Measurements from ENCODE around the gene NAGS.
"Not testable (repeated sequence)": the region's sequence is repeated elsewhere in the genome, so short reads cannot be mapped to it uniquely, and the experiment has no call there.

Gene NAGS

DNA sequence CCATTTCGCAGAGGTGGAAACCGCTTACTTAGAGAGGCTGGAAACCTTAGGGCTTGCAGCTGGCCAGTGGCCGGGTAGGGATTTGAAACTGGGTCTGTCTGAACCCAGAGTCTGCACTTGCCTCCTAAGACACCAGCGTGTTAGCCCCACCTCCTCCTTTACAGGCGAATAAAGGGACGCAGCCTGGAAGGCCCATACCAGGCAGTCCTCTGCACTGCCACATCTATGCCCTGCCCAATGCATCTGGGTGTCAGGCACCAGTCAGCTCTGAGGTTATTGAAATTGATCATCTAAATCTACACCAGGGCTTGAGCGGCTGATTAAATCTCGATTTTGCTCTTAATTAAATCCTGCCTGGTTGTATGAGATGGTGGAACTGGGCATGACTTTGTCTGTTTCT lies 19.9 kb upstream of the NAGS start:
- no peak for DNase-seq (ENCODE audit: low spot score)

DNA sequence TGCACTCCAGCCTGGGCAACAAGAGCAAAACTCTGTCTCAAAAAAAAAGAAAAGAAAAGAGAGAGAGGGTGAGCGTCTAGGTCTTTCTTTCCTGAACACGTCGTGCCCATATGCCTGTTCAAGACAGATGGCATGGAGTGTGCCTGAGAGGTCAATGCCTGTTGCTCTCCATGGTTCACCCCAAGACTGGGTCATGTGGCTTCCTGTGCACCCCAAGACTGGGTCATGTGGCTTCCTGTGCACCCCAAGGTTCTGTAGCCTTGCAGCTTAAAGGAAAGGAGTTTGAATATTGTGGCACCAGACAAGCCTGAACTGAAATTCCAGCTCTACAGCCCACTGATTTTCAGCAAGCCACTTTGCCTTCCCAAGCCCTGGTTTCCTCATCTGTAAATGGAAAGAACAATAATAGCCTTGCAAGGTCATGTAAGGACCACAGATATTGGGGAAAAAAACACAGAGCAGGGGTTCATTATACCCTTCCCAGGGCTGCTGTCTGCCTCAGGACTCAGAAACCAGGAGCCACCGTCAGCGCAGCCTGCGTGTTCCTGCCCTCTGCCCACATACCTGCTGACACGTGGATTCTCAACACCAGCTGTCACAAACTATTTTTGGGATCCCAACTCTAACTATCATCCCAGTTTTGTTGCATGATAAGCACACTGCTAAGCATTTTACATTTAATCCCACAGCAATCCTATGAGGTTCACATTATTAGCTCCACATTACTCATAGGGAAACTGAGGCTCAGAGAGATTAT lies 18.0 kb upstream of the NAGS start:
- DNase-seq (ENCODE audit: low spot score), result no peak

DNA sequence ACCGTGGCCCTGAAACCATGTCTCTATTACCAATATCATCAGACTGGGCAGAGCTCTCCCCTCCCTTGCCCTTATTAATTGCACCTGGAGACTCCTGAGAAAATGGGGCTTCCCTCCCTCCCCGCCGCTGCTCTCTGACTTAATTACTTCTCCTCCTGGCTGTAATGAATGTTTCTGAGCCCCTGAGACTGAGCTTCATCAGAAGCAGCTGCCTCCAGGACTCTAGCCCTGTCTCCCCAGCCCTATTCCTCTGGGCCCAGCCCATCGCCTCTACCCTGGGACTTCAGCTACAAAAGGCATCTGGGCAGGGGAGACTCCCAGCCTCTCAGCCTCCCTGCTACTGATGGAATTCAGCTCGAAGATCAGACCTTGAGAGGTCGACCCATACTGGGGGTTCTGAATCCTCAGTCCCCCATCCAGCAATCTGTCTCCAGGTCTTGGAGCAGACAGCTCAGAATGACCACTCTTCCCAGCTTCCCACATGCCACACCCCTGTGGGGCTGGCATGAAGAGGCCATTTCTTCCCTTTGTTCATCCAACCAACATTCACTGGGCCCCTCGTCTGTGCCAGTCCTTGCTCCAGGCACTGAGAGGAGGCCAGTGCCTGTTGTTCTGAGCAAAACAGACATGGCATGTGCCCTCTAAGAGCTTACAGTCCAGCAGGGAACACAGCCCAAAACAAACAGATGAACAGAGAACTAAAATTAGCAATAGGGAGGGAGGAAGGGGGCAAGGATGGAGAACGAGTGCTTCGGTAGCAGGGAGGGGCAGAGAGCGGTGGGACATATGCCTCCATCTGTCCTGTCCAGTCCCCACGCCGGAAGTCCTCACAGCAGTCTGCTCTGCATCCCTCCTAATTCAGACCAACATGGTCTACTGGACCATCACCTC lies 17.0 kb upstream of the NAGS start:
- DNase-seq (ENCODE audit: low spot score), result no peak

DNA sequence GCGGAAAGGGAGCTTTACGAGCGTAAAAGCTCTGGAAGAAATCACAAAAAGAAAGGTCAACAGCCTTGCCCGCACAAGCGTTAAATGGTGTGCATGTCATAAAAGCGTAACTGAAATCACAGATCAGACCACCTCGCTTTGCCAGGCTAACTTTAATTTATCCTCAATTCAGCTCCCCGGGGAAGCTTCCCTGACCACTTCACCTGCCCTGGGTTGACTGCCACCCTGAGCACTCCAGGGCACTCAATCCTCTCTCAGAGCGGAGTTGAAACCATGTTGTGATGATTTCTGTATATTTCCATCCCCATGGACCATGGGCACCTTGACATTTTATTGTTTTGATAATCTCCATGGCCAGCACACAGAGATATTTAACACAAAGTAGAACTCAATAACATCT lies 16.1 kb upstream of the NAGS start:
- DNase-seq (ENCODE audit: low spot score), result no peak

GRCh38 chr17:43992641-43993040 lies 11.8 kb upstream of the NAGS start:
- no peak for DNase-seq (ENCODE audit: low spot score)

DNA sequence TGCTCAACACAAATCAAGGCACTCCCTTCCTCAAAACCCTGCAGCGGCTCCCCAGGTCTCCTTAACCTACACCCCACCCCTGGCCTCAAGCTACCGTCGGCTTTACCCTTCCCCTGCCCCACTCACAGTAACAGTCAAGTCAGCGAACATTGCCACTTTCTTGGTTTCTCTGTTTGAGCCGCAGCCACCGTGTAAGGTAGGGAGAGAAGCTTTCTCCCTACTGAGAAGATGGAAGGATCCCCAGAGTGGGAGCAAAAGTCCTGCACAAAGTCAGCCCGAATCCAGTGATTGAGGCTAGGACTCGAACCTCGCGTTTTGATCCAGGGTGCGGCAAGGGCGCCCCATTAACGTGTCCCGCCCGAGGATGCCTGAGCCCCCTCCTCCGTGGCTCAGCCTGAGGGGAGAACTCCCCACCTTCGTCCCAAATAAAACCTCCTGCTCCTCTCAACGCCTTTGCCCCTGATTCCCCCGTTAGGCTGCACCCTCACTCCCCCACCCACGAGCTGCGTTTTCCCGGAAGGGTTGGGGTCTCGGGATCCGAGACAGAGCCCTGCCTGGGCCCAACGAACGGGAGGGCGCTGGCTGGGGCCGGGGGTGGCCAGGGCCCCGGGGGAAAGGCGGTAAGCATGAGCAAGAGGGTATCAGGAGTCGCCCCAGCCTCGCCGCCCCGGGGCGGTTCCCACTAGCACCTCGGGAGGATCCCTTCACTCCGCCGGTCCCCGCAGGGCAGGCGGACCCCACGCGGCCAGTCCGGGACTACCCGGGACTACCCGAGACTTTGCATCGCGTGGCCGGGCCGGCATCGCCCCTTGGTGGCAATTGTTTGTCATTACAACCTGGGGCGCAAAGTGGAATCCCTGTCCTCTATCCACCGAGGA lies 9.9 kb upstream of the NAGS start:
- peak; percentile 39 for DNase-seq (ENCODE audit: low spot score)

DNA sequence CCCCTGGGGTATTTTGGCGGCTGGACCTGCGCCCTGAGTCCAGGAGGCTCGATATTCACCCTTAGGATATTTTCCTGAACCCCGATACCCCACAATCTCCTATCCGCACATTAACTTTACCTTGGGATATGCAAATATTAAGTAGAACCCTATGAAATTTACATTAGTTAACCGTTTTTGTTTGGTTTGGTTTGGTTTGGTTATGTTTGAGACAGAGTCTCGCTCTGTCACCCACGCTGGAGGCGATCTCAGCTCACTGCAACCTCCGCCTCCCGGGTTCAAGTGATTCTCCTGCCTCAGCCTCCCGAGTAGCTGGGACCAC lies 9.3 kb upstream of the NAGS start:
- no peak for DNase-seq (ENCODE audit: low spot score)

- not testable (repeated sequence) for DNase-seq (ENCODE audit: low spot score)
These were observed 7.2 kb upstream of the NAGS start for GRCh38 chr17:43997180-43997579.

DNA sequence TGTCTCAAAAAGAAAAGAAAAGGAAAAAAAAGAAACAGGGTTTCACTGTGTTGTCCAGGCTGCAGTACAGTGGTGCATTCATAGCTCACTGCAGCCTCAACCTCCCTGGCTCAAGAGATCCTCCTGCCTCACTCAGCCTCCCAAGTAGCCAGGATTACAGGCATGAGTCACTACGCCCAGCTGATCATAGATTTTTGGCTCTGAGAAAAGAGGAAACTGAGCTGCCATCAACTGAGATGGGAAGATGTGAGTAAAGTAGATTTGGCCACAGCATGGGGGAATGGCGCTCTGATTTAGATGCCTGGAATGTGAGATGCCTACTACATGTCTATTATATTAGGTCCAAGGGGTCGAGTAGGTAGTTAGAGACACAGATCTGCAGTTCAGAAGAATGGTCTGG lies 5.9 kb upstream of the NAGS start:
- DNase-seq (ENCODE audit: low spot score), result no peak

DNA sequence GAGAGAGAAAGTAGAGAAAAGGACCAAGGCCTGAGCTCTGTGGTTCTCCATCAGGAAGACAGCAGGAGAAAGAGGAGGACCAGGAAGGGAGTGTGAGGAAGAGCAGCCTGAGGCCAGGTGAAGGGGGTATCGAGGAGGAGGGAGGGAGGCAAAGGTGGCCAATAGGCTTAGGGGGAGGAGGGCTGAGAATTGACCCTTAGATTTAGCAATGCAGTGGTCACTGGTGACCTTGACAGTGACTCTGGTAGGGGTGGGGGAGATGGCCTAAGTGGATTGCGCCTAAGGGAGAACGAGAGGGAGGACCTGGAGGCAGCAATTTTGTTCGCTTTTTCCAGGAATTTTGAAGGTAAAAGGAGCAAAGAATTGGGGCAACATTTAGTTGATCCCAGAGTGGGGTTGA lies 5.4 kb upstream of the NAGS start:
- DNase-seq (ENCODE audit: low spot score), result no peak

- no peak for DNase-seq (ENCODE audit: low spot score)
These were observed 4.1 kb upstream of the NAGS start for GRCh38 chr17:44000141-44000860.

- no peak for DNase-seq (ENCODE audit: low spot score)
These were observed 3.5 kb upstream of the NAGS start for GRCh38 chr17:44000871-44001460.

- no peak for DNase-seq (ENCODE audit: low spot score)
These were observed 2.9 kb upstream of the NAGS start for GRCh38 chr17:44001461-44001920.

DNA sequence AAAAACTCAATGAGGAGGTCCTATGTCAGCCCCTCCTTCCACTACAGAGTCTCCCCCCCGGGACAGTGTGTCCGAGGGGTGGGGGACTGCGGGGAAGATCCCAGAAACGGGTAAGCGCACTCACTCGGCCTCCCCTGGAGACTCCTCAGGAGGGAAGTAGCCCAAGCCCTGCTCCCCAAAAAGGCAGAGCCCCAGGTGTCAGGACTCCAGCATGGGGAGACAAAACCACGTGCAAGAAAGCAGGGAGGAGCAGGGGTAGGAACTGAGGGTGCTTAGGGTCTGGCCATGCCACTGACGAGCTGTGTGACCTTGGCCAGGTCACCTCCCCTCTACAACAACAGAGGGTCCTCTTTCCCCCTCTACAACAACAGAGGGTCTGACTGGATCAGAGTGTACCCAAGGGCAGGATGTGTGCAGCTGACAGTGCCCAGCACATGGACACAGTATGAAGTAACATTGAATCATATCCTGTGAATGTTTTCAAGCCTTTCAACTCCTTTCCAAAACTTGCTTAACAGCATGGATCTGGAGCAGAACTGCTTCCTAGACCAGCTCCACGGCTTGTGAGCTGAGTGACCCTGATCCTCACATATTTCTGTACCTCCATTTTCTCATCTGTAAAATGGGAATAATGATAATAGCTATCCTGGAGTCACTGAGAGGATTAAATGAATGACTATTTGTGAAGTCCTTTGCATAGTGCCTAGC lies 2.1 kb upstream of the NAGS start:
- DNase-seq (ENCODE audit: low spot score), result no peak

GRCh38 chr17:44004761-44005526 lies 522 bp downstream of the NAGS start:
- DNase-seq (ENCODE audit: low spot score), result no peak

DNA sequence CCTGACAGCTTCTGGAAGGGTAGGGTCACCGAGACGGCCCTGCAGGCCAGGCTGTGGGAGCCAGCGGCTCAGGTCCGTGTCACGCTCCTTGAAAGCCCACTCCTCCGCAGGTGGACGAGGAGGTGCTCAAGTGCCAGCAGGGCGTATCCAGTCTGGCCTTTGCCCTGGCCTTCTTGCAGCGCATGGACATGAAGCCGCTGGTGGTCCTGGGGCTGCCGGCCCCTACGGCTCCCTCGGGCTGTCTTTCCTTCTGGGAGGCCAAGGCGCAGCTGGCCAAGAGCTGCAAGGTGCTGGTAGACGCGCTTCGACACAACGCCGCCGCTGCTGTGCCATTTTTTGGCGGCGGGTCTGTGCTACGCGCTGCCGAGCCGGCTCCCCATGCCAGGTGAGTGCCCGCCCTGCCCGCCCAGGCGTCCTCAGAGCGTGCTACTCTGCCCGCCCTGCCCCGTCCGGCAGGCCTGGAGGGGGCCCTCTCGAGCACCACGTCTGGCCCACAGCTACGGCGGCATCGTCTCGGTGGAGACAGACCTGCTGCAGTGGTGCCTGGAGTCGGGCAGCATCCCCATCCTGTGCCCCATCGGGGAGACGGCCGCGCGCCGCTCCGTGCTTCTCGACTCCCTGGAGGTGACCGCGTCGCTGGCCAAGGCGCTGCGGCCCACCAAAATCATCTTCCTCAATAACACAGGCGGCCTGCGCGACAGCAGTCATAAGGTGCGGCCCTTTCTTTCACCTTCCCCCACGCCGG lies 1.3 kb downstream of the NAGS start:
- DNase-seq (ENCODE audit: low spot score), result no peak

DNA sequence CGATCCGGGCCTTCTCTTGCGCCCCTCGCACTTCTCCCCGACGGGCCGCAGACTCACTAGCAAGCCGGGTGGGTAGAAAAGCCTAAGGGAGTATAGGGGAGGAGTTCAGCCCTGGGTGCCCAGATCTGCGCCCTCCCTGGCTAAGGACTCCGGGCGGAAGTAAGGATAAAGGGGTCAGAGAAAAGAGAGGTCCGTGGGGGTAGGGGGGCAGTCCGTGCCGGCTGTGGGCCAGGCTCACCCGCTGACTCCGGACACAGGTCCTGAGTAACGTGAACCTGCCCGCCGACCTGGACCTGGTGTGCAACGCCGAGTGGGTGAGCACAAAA lies 1.8 kb downstream of the NAGS start:
- DNase-seq (ENCODE audit: low spot score), result no peak

DNA sequence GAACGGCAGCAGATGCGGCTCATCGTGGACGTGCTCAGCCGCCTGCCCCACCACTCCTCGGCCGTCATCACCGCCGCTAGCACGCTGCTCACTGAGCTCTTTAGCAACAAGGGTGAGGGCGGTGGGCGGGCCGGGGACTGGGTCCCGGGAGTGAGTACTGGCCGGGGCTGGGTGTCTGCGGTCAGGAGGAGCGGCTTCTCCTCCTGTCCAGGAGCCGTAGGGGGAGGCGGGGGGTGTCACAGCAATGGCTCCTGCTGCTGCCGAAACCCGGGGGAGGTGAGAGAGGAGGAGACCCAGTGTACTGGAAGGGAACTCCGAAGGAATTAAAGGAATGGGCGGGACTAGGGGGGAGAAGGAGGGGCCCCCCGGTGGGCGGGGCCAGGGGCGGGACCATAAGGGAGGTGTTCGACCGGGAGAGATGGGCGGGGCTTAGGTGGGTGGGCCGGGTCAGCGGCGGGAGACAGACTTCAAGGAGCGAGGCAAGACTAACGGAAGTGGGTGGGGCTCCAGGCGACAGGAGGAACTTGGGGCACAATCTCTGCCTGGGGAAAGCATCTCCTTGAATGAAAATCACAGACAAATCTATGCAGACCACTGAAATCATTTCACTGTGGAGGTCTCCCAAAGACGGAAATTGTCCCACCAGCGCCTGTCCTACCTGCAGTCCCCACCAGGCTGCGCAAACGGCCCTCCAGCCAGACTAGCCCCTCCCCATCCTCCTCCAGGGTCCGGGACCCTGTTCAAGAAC lies 2.4 kb downstream of the NAGS start:
- peak; percentile 90 for DNase-seq (ENCODE audit: low spot score)
